Measurements from ENCODE around the gene PTPRM.

Gene PTPRM

GRCh38 chr18:8107426-8107825, 540.3 kb downstream of the PTPRM start:
- DNase-seq (ENCODE audit: low read depth in 2 of 2): no peak

- DNase-seq (ENCODE audit: low read depth in 2 of 2): no peak
Measured at GRCh38 chr18:8114480-8114879, 547.4 kb downstream of the PTPRM start.

- DNase-seq (ENCODE audit: low read depth in 2 of 2): no peak
Measured at GRCh38 chr18:8116341-8117005, 549.4 kb downstream of the PTPRM start.

GRCh38 chr18:8117006-8117371, 549.9 kb downstream of the PTPRM start:
- no peak for DNase-seq (ENCODE audit: low read depth in 2 of 2)

DNA sequence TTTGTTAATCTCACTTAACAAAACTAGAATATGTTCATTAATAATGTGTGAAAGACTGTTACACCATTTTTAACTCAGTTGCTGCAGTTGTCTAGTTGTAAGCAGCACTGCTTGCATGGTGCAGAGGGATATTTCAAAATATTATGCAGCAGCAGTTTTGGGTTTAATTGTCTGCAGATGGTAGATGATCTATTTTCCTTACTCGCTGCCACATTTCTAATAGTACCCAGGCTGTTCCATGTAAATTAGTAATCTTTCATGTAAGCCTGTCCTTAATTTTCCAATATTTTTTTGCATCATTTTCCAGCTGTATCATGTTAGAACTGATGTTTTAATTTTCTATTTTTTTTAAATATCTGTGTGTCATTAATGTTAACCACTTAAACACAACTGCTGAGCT, 554.0 kb downstream of the PTPRM start:
- DNase-seq (ENCODE audit: low read depth in 2 of 2): no peak

- DNase-seq (ENCODE audit: low read depth in 2 of 2): no peak
Measured at GRCh38 chr18:8121942-8122480, 554.9 kb downstream of the PTPRM start.

DNA sequence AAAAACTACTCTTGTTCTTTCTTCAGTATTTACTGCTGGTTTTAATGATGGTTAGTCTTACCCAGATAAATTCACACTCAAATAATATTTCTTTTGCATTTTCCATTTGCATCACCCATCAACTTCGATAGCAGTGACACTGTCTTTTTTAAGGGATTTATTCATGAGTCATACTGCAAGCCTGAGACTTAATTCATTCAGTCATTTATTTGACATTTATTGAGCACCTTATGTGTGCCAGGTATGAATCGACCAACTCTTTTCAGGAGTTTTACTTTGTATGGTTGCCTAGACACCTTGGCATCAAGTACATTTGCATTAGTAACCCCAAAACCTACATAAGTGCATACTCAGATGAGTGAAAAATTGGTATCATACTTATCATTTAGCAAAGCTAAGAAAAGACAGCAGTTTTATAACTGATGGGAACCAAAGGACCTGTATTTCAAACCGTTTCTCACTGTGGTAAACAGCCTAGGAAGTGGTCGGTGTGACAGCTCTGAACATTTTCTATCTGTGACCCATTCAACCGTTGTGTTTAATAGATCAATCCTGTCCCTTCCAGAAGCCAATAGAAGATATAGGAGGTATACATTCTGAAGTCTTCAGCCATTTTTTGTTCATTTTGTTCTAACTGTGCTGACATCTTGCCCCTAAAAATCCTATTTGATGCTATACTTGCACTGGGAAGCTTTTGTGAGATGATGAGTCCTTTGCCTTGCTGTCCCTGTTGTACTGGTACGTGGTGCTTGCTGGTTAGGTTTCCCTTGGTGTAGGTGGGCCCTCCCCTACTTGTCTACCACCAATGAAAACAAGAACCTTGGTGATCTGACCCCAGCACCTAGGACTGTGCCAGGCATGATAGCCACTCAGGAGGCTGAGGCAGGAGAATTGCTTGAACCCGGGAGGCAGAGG, 557.4 kb downstream of the PTPRM start:
- DNase-seq (ENCODE audit: low read depth in 2 of 2): no peak

GRCh38 chr18:8130096-8130495, 563.0 kb downstream of the PTPRM start:
- DNase-seq (ENCODE audit: low read depth in 2 of 2): no peak

DNA sequence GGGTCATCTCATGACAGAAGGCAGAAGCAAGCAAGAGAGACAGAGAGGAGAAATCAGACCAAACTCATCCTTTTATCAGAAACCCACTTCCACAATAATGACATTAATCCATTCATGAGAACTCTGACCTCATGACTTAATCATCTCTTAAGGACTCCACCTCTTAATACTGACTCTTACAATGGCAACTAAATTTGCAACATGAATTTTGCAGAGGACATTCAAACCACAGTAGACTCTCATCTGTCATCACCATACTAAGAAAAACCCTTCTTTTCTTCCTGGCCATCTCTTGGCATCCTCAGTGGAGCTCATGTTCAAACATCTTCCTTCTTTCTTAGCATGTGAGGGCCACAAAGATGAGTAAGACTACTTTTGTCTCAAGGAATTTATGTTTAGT, 565.9 kb downstream of the PTPRM start:
- DNase-seq (ENCODE audit: low read depth in 2 of 2): no peak

GRCh38 chr18:8133888-8134287, 566.8 kb downstream of the PTPRM start:
- no peak for DNase-seq (ENCODE audit: low read depth in 2 of 2)

- no peak for DNase-seq (ENCODE audit: low read depth in 2 of 2)
Measured at GRCh38 chr18:8139127-8139527, 572.0 kb downstream of the PTPRM start.

DNA sequence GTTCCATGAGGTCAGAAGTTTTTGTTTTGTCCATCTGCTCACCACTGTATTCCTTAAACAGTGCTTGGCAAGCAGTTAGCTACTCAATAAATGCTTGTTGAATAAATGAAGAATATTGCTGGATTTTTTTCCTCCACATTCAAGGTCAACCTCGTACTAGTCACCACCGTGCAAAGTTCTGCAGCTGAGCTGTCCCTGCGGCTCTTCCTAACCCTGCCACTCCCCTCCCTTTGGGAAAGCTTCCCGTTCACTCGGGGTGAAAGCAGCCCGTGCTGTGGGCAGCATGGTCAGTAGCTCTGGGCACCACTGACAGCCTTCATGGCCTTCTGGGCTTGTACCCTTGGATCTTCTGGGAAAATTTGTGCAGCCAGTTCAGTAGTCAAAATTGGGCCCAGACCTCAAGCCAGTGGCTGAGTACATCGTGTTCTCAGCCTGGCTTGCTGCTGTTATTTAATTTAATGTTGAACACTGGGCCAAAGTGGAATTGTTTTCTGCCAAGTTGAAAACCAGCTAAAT, 572.8 kb downstream of the PTPRM start:
- DNase-seq (ENCODE audit: low read depth in 2 of 2): no peak

DNA sequence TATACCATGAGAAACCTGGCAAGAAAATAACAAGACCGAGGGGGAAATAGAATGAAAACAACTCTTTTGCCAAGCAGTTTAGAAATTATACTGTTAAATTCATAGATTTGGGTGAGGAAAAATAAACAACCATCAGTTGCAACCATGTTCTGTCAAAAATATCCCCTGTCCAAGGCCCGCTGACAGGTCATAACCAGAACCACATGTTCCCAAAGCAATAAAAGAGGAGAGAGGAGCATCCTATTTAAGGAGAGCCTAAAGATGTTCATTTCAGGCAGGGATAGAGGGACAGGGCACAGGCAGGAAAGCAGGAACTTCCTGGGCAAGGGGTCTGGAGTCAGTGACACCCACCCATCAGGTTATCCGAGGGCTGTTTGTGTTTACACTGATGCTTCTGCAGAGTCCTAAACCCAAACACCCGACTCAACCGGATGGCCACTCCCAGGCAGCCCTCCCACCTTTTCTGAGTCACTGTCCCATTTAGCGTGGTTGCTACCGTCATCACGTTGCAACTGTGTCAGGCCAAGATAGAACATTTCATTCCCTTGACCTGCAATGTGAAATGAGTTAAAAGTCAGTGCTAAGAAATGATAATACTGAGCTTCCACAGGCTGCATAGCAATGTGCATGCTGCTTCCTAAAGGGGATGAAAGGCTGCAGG, 573.9 kb downstream of the PTPRM start:
- no peak for DNase-seq (ENCODE audit: low read depth in 2 of 2)

DNA sequence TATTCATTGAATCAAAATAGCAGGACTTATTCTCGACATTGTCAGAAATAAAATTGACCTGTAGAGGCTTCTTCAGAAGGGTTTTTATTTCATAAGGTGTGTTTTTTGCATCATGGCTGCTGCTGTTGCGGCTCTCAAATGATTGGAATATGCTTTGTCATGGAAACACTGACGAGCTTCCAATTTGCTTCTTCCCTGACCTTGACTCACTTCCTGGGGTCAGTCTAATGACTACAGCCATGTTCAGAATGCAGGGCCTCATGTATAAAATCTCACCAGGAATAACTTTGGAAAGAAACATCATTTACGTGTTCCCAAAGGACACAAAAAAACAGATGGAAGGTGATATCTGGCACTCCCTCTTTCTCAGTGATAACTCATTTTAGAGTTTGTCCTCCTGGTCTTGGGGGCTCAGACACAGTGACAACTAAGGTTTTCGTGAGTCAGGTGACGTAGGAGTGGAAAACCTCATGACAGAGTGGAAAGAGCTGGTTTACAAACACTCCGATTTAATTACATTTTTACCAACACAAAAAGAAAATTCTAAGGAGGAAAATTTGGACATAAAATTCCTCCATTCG, 575.1 kb downstream of the PTPRM start:
- DNase-seq (ENCODE audit: low read depth in 2 of 2): no peak

DNA sequence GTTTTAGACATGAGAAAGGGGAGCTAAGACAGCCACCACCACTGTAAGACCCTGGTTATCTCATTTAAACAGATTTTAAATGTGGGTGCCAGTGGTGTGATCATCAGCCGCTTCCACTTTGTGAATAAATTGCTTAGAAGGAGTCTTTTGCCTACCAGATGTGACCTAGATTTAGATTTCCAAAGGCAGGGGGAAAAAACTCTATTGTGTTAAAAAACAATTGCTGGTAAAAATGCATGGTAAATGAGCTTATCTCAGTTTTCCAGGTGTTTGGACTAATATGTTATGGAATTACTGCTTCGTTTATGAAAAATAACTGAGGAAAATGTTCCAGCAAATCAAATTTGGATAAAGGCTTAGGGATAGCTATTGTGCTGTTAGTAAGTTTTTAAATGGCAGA, 575.8 kb downstream of the PTPRM start:
- DNase-seq (ENCODE audit: low read depth in 2 of 2): no peak

DNA sequence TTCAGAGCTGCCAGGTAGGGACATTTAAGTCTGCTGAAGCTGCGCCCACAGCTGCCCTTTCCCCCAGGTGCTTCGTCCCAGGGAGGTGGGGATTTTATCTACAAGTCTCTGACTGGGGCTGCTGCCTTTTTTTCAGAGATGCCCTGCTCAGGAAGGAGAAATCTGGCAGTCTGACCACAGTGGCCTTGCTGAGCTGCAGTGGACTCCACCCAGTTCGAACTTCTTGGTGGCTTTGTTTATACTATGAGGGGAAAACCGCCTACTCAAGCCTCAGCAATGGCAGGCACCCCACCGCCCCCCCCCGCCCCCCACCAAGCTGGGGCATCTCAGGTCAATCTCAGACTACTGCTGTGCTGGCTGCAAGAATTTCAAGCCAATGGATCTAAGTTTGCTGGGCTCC, 584.1 kb downstream of the PTPRM start:
- DNase-seq (ENCODE audit: low read depth in 2 of 2): no peak

DNA sequence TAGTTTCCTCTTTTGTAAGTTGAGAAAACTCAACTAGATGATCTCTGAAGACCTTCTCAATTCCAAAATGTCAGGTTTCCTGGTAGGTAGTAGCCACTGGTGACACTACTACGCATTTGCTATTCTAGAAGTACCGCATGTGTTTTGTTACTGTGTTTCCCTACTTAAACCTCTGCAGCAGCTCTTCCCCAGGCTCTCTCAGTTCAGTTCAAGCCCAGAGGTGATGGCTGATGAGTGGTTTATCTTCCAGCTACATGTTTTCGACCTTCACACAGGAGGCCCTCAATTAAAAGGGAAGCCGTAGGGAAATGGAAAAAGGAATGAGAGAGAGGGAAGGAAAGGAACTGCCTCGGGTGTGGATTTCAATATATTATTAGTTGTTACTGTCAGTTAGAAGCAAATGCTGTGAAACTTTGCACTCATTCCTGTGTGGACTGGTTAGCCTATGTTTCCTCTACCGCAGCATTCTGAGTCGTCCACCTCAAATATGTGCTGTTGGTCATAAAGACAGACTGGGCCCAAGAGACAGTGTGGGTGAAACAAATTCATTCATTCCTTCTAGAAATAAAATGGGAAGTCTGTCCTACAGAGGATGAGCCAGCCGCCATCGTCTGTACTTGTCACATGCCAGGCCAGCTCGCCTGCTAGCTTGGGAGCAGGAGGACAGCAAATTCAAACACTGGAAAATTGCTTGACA, 586.9 kb downstream of the PTPRM start:
- no peak for DNase-seq (ENCODE audit: low read depth in 2 of 2)

DNA sequence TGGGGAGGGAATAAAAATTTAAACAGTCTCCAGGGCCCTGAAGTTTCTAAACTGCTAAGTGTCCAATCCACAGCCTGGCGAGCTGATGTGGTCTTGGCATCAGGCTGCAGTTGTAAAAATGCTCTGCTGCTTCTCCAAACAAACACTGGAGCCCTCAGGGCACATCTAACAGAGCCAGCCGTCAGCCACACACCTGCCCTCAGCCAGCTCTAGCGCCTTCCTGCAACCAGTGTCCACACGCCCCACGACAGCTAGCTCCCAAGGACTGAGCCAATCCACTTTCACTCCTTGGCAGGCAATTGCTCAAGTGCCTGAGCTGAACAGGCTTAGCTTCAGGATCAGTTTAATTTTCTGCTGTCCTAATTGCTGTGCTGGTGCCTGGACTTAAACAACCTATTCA, 595.7 kb downstream of the PTPRM start:
- no peak for DNase-seq (ENCODE audit: low read depth in 2 of 2)

- DNase-seq (ENCODE audit: low read depth in 2 of 2): no peak
Measured at GRCh38 chr18:8163286-8163959, 596.3 kb downstream of the PTPRM start.

DNA sequence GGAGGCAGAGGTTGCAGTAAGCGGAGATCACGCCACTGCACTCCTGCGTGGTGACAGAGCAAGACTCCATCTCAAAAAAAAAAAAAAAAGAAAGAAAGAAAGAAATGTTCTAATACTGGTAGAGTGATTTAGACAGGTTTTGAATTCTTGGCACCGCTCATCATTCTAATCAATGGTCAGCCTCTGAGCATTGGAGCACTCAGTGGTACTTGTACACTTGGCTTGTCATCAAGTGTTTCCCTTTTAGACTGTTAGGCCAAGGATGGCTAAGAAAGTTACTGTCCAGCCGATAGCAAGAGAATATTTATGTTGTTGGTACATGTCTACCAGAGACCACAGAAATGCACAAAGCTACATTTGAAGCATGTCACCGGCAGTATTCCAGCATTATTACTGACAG, 598.0 kb downstream of the PTPRM start:
- no peak for DNase-seq (ENCODE audit: low read depth in 2 of 2)

GRCh38 chr18:8167026-8167425, 599.9 kb downstream of the PTPRM start:
- no peak for DNase-seq (ENCODE audit: low read depth in 2 of 2)
